SU-DHL-6 (cell line): ENCODE results near the gene EEFSEC.

ENCODE experiments used
- H2AFZ ChIP-seq: fragments of 200-600 bp; sonication (generic); 2 replicates; pipeline ENCODE4 v1.6.1; 2014; ENCODE audit warnings: low read depth, mild to moderate bottlenecking, moderate library complexity, mixed read lengths, antibody characterized with exemption, low read length; ENCODE audit not compliant: severe bottlenecking
- H3F3A ChIP-seq: fragments of 200-600 bp; shearing (Covaris generic); 2 replicates; pipeline ENCODE4 v1.6.0; 2016; ENCODE audit warnings: antibody characterized with exemption, mild to moderate bottlenecking; ENCODE audit not compliant: insufficient read depth
- H3K27ac ChIP-seq: fragments of 200-600 bp; sonication (generic); 2 replicates; pipeline ENCODE4 v1.5.1; 2016; ENCODE audit warnings: low read depth, mild to moderate bottlenecking, low read length, moderate library complexity, mixed read lengths
- H3K27me3 ChIP-seq: fragments of 200-600 bp; sonication (generic), shearing (Covaris generic); 2 replicates; pipeline ENCODE4 v1.6.0; 2014; ENCODE audit warnings: mild to moderate bottlenecking, low read length
- H3K36me3 ChIP-seq: fragments of 200-600 bp; sonication (generic); 2 replicates; pipeline ENCODE4 v1.6.1; 2014; ENCODE audit warnings: mild to moderate bottlenecking, low read length, mixed read lengths
- H3K4me2 ChIP-seq: fragments of 300-600, 200-600 bp; shearing (Covaris generic), sonication (generic); 2 replicates; pipeline ENCODE4 v1.6.0; 2014; ENCODE audit warnings: low read length, low read depth, mild to moderate bottlenecking; ENCODE audit not compliant: poor library complexity, severe bottlenecking
- H3K4me3 ChIP-seq: fragments of 200-600 bp; sonication (generic); 2 replicates; pipeline ENCODE4 v1.5.1; 2014; ENCODE audit warnings: antibody characterized with exemption, low read length, mild to moderate bottlenecking, mixed read lengths; ENCODE audit not compliant: insufficient read depth, poor library complexity, severe bottlenecking
- H3K79me2 ChIP-seq: fragments of 200-600 bp; sonication (generic); 2 replicates; pipeline ENCODE4 v1.6.1; 2014; ENCODE audit warnings: mild to moderate bottlenecking, low read length, moderate library complexity; ENCODE audit not compliant: insufficient read depth
- H3K9ac ChIP-seq: fragments of 200-600 bp; sonication (generic); 2 replicates; pipeline ENCODE4 v1.7.0; 2014; ENCODE audit warnings: mild to moderate bottlenecking, low read length
- H3K9me2 ChIP-seq: fragments of 200-600 bp; sonication (generic); replicated peaks from 2 replicates; pipeline ENCODE4 v1.6.1; 2014; ENCODE audit warnings: low read length; ENCODE audit not compliant: insufficient read depth
- H3K9me3 ChIP-seq: fragments of 200-600 bp; sonication (generic); 2 replicates; pipeline ENCODE4 v1.6.1; 2014; ENCODE audit warnings: low read length, mixed read lengths; ENCODE audit not compliant: insufficient read depth
- H4K20me1 ChIP-seq: fragments of 200-600 bp; sonication (generic); 2 replicates; pipeline ENCODE4 v1.6.1; 2014; ENCODE audit warnings: low read depth, mild to moderate bottlenecking, antibody characterized with exemption, low read length, moderate library complexity, mixed read lengths
- CTCF ChIP-seq: fragments of 200-600 bp; sonication (generic); IDR thresholded peaks from one replicate; pipeline ENCODE4 v1.5.1; 2017; ENCODE audit warnings: antibody characterized with exemption, mild to moderate bottlenecking, low read length, moderate library complexity; ENCODE audit not compliant: insufficient read depth, poor library complexity, severe bottlenecking
- EZH2phosphoT487 ChIP-seq: fragments of 200-600 bp; sonication (generic), shearing (Covaris generic); conservative IDR thresholded peaks from 2 replicates; pipeline ENCODE4 v1.6.1; 2018; ENCODE audit warnings: mild to moderate bottlenecking, antibody characterized with exemption, low read length, moderate library complexity, mixed read lengths

EEFSEC gene

GRCh38 chr3:128278761-128279600 lies 125.7 kb downstream of the EEFSEC start:
- Histone ChIP-seq H3K9me2 (no peaks in the 10 kb centered on the region), H3K27ac (no peak overlapping the region), H2AFZ (no peak overlapping the region), H3K4me3 (no peak overlapping the region), H3K36me3 (no peaks in the 10 kb centered on the region), H3K27me3 (no peaks in the 10 kb centered on the region), H3K9ac (no peak overlapping the region), H3K9me3 (no peaks in the 10 kb centered on the region), H3F3A (no peaks in the 10 kb centered on the region), H4K20me1 (no peaks in the 10 kb centered on the region), H3K79me2 (no peaks in the 10 kb centered on the region), H3K4me2 (no peak overlapping the region)
- no peak for TF ChIP-seq EZH2phosphoT487
- TF ChIP-seq CTCF = no peak

- no peaks in the 10 kb centered on the region for H3K79me2 ChIP-seq
- H3K4me2 ChIP-seq = no peak overlapping the region
- H3K36me3 ChIP-seq = no peaks in the 10 kb centered on the region
- no peak overlapping the region for H2AFZ ChIP-seq
- H3K4me3 ChIP-seq = no peak overlapping the region
- H3K9ac ChIP-seq = no peak overlapping the region
- no peaks in the 10 kb centered on the region for H3K9me3 ChIP-seq
- no peaks in the 10 kb centered on the region for H3F3A ChIP-seq
- TF ChIP-seq EZH2phosphoT487 (no peak), CTCF (no peak)
- H3K27me3 ChIP-seq = no peaks in the 10 kb centered on the region
- no peaks in the 10 kb centered on the region for H3K9me2 ChIP-seq
- no peaks in the 10 kb centered on the region for H4K20me1 ChIP-seq
- H3K27ac ChIP-seq = no peak overlapping the region
Observed at GRCh38 chr3:128279601-128279880, 126.3 kb downstream of the EEFSEC start.

- Histone ChIP-seq H3K27me3 (no peaks in the 10 kb centered on the region), H2AFZ (no peak overlapping the region), H3F3A (no peaks in the 10 kb centered on the region), H3K4me3 (no peak overlapping the region), H3K9ac (no peak overlapping the region), H3K9me3 (no peaks in the 10 kb centered on the region), H3K79me2 (no peaks in the 10 kb centered on the region), H3K9me2 (no peaks in the 10 kb centered on the region), H3K36me3 (no peaks in the 10 kb centered on the region), H3K27ac (no peak overlapping the region), H3K4me2 (no peak overlapping the region), H4K20me1 (no peaks in the 10 kb centered on the region)
- TF ChIP-seq CTCF (no peak), EZH2phosphoT487 (no peak)
Observed at GRCh38 chr3:128280481-128281052, 127.3 kb downstream of the EEFSEC start.
